LNCaP clone FGC (cell line): ENCODE measurements around the gene ASXL1.

ENCODE experiments used
- DNase-seq: peaks from one replicate; pipeline ENCODE4 v3.0.0-alpha.2; 2011; ENCODE audit warnings: low read depth
- H3K4me3 ChIP-seq: 2 replicates; pipeline ENCODE4 v1.5.1; 2011; ENCODE audit warnings: mild to moderate bottlenecking, low read depth, low read length, control low read depth
- CTCF ChIP-seq: IDR thresholded peaks from 2 replicates; pipeline ENCODE4 v1.5.1; 2012; ENCODE audit warnings: mild to moderate bottlenecking; ENCODE audit not compliant: control insufficient read depth, insufficient read depth; ENCODE audit errors: extremely low read depth

Gene ASXL1

GRCh38 chr20:32357869-32358631 lies at the start of gene ASXL1:
Gene ASXL1, plus strand, starts transcription at chr20:32358331. Its CDS starts 445 bp downstream, at chr20:32358776.
- H3K4me3 ChIP-seq, result peak within 1 kb of the TSS; percentile 75
- DNase-seq, result peak; percentile 91
- no peak for TF ChIP-seq CTCF

- H3K4me3 ChIP-seq, result no peak overlapping the region
- DNase-seq, result no peak
- no peak for TF ChIP-seq CTCF
Measured at GRCh38 chr20:32312718-32313424, 45.3 kb upstream of the ASXL1 start.

GRCh38 chr20:32314768-32315167 lies 43.4 kb upstream of the ASXL1 start:
- no peak overlapping the region for H3K4me3 ChIP-seq
- no peak for DNase-seq
- TF ChIP-seq CTCF, result no peak

GRCh38 chr20:32315399-32315798 lies 42.7 kb upstream of the ASXL1 start:
- TF ChIP-seq CTCF, result no peak
- no peak for DNase-seq
- H3K4me3 ChIP-seq, result no peak overlapping the region

- no peak for DNase-seq
- TF ChIP-seq CTCF, result no peak
- no peak overlapping the region for H3K4me3 ChIP-seq
Measured at GRCh38 chr20:32315891-32316290, 42.2 kb upstream of the ASXL1 start.

- DNase-seq, result no peak
- TF ChIP-seq CTCF, result no peak
- H3K4me3 ChIP-seq, result no peak overlapping the region
Measured at GRCh38 chr20:32316667-32317066, 41.5 kb upstream of the ASXL1 start.
